Measurements from ENCODE around the gene ACTN1. TPM values are rescaled to one million over a fixed set of nuclear protein-coding genes. Genes with fewer than 3 reads are reported as not detected.

Gene ACTN1
- total and polyA plus RNA-seq, 10 of the 15 experiments (the other 5 are each of a cell fraction or from before 2014, with no cell fraction given), result 0.14 to 39.4 (median 2.6) TPM

- in situ Hi-C loops (cut with MboI) (no loop called here), intact Hi-C loops (cut with micrococcal nuclease; ENCODE audit: unreplicated experiment) (no loop called here)
- no peak for ATAC-seq
- no peak overlapping the region for H3K4me2 ChIP-seq (ENCODE audit: control insufficient read depth, insufficient read depth)
- no peak overlapping the region for H3K27ac ChIP-seq (ENCODE audit: control insufficient read depth, insufficient read depth)
- ChIA-PET RAD21 (ENCODE audit: unreplicated experiment) (no interaction called here), CTCF (no interaction called here), SMC1A (ENCODE audit: uncharacterized antibody, unreplicated experiment) (no interaction called here), POLR2A (no interaction called here)
- FAIRE-seq, result no peak
- H3K4me1 ChIP-seq (ENCODE audit: control insufficient read depth, insufficient read depth, low read length), result no peaks in the 10 kb centered on the region
- H3K9ac ChIP-seq (ENCODE audit: control insufficient read depth, insufficient read depth, low read length), result no peak overlapping the region
- no peaks in the 10 kb centered on the region for H4K20me1 ChIP-seq (ENCODE audit: control insufficient read depth, insufficient read depth)
- no peak for DNase-seq (ENCODE audit: low read depth, low spot score)
- BruUV-seq (replicated peaks), result no TSS peak
- no peak overlapping the region for H2AFZ ChIP-seq (ENCODE audit: control insufficient read depth, low read depth, low read length)
- no peaks in the 10 kb centered on the region; a peak in 1 of 4 replicates for H3K36me3 ChIP-seq (ENCODE audit: control insufficient read depth in 2 of 2, insufficient read depth in 2 of 2, low read length in 1 of 2)
- H3K9me3 ChIP-seq (replicated peaks; ENCODE audit: control insufficient read depth, insufficient read depth, low read length), result peaks cover 11% of the 10 kb centered on the region; the same call in 2 of the 3 replicates
- H3K4me3 ChIP-seq, result no peak overlapping the region
- WGBS (ENCODE audit: insufficient coverage, insufficient replicate concordance, low lambda C conversion rate, missing lambda C conversion rate), result 58% methylated on average over 9 of the region's 9 CpGs
- H3K79me2 ChIP-seq (ENCODE audit: control insufficient read depth, insufficient read depth, low read length), result no peaks in the 10 kb centered on the region; the same call in 1 of the 2 replicates
- TF ChIP-seq EZH2 (IDR thresholded peaks at IDR 0.05; ENCODE audit: borderline replicate concordance, control insufficient read depth, low read depth, low read length) (no peak), SMC3 (IDR thresholded peaks at IDR 0.05; ENCODE audit: borderline replicate concordance, low read length) (no peak), ATF3 (IDR thresholded peaks at IDR 0.05; ENCODE audit: borderline replicate concordance, extremely low read depth, low read depth, low read length) (no peak), SMAD1 (IDR thresholded peaks at IDR 0.05; ENCODE audit: low read depth, partially characterized antibody) (no peak), BCL3 (IDR thresholded peaks at IDR 0.05; ENCODE audit: borderline replicate concordance, insufficient read depth, low read depth, low read length, poor library complexity, severe bottlenecking) (no peak), NR2F1 (conservative IDR thresholded peaks at IDR 0.05) (no peak), POLR2AphosphoS5 (IDR thresholded peaks at IDR 0.05; ENCODE audit: low read length) (no peak), EED (IDR thresholded peaks at IDR 0.05; ENCODE audit: low read depth) (no peak), MEF2A (IDR thresholded peaks at IDR 0.05; ENCODE audit: insufficient read depth, low read depth, low read length) (no peak), FOXM1 (IDR thresholded peaks at IDR 0.05; ENCODE audit: low read depth, low read length) (no peak), MYB (IDR thresholded peaks at IDR 0.05; ENCODE audit: borderline replicate concordance, low read depth, low read length) (no peak), STAT1 (conservative IDR thresholded peaks at IDR 0.05) (no peak), NFIC (IDR thresholded peaks at IDR 0.05; ENCODE audit: low read depth, low read length) (no peak), PML (IDR thresholded peaks at IDR 0.05; ENCODE audit: low read length) (no peak)
- H3K27me3 ChIP-seq (replicated peaks in 1 of 2; ENCODE audit: control insufficient read depth in 2 of 2, insufficient read depth in 2 of 2, low read length in 1 of 2), result no peaks in the 10 kb centered on the region
Observed at GRCh38 chr14:68971411-68972035, 7.6 kb downstream of the ACTN1 start.

Measured in GM12878 (cell line).